HEK293T (cell line): ENCODE measurements around the gene TUBAL3.
"Not testable (repeated sequence)": the region's sequence is repeated elsewhere in the genome, so short reads cannot be mapped to it uniquely, and the experiment has no call there.

ENCODE experiments used
- CTCF ChIA-PET: fragments of 350-600 bp; formaldehyde crosslinking; extraction: SDS; loops from one replicate; lab custom pipeline; 2021; ENCODE audit warnings: antibody characterized with exemption, inconsistent platforms; lab: Yijun Ruan, JAX
- POLR2A ChIA-PET: fragments of 350-600 bp; formaldehyde crosslinking; extraction: SDS; loops from one replicate; lab custom pipeline; 2020; ENCODE audit warnings: antibody characterized with exemption, inconsistent platforms; lab: Yijun Ruan, JAX
- DNase-seq: peaks from one replicate; pipeline ENCODE4 v3.0.0; 2012; ENCODE audit warnings: mixed read lengths; ENCODE audit errors: extremely low spot score
- ARNT ChIP-seq: fragments of 450-650 bp; IDR thresholded peaks from 2 replicates; pipeline ENCODE4 v1.6.1; 2017; ENCODE audit warnings: mild to moderate bottlenecking
- BHLHE40 ChIP-seq: fragments of 450-650 bp; IDR thresholded peaks from 2 replicates; pipeline ENCODE4 v1.6.1; 2016; ENCODE audit warnings: mild to moderate bottlenecking, moderate library complexity, borderline replicate concordance
- CTBP1 ChIP-seq: fragments of 450-650 bp; IDR thresholded peaks from 2 replicates; pipeline ENCODE4 v1.6.1; 2016; ENCODE audit warnings: borderline replicate concordance
- ELF4 ChIP-seq: fragments of 450-650 bp; IDR thresholded peaks from 2 replicates; pipeline ENCODE4 v1.6.1; 2017; ENCODE audit warnings: antibody characterized with exemption
- FOXA1 ChIP-seq: fragments of 450-650 bp; IDR thresholded peaks from 2 replicates; pipeline ENCODE4 v1.6.1; 2016; ENCODE audit warnings: mild to moderate bottlenecking
- FOXK2 ChIP-seq: fragments of 450-650 bp; IDR thresholded peaks from 2 replicates; pipeline ENCODE4 v1.6.1; 2016; ENCODE audit warnings: mild to moderate bottlenecking
- FOXM1 ChIP-seq: fragments of 450-650 bp; IDR thresholded peaks from 2 replicates; pipeline ENCODE4 v1.6.1; 2017; ENCODE audit warnings: mild to moderate bottlenecking, borderline replicate concordance
- HDGF ChIP-seq: fragments of 450-650 bp; IDR thresholded peaks from 2 replicates; pipeline ENCODE4 v1.6.1; 2017; ENCODE audit warnings: antibody characterized with exemption, borderline replicate concordance
- L3MBTL2 ChIP-seq: fragments of 450-650 bp; conservative IDR thresholded peaks from 2 replicates; pipeline ENCODE4 v1.6.1; 2016; ENCODE audit warnings: mild to moderate bottlenecking
- LEF1 ChIP-seq: fragments of 450-650 bp; IDR thresholded peaks from 2 replicates; pipeline ENCODE4 v1.6.1; 2017; ENCODE audit warnings: mild to moderate bottlenecking, borderline replicate concordance
- NFRKB ChIP-seq: fragments of 450-650 bp; IDR thresholded peaks from 2 replicates; pipeline ENCODE4 v1.6.1; 2016; ENCODE audit warnings: mild to moderate bottlenecking, moderate library complexity
- PKNOX1 ChIP-seq: fragments of 450-650 bp; IDR thresholded peaks from 2 replicates; pipeline ENCODE4 v1.6.1; 2016
- SP1 ChIP-seq: fragments of 450-650 bp; IDR thresholded peaks from 2 replicates; pipeline ENCODE4 v1.6.1; 2017
- SUZ12 ChIP-seq: fragments of 450-650 bp; IDR thresholded peaks from 2 replicates; pipeline ENCODE4 v1.6.1; 2016; ENCODE audit warnings: mild to moderate bottlenecking
- TARDBP ChIP-seq: fragments of 450-650 bp; IDR thresholded peaks from 2 replicates; pipeline ENCODE4 v1.6.1; 2016
- ZNF384 ChIP-seq: fragments of 450-650 bp; IDR thresholded peaks from 2 replicates; pipeline ENCODE4 v1.6.1; 2016

The TUBAL3 gene

DNA sequence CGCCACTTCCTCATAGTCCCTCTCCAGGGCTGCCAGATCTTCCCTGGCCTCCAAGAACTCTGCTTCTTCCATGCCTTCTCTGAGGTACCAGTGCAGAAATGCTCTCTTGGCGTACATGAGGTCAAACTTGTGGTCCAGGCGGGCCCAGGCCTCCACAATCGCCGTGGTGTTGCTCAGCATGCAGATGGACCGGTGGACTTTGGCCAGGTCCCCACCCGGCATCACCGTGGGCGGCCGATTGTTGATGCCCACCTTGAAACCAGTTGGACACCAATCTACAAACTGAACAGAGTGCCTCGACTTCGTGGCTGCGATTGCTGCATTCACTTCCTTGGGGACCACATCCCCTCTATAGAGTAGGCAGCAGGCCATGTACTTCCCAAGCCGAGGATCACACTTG, 11.1 kb downstream of the TUBAL3 start:
- CTCF ChIA-PET, result no interaction called here
- DNase-seq, result no peak
- POLR2A ChIA-PET, result no interaction called here
- no peak for TF ChIP-seq FOXK2
- no peak for TF ChIP-seq SUZ12
- no peak for TF ChIP-seq TARDBP
- TF ChIP-seq LEF1, result no peak
- TF ChIP-seq BHLHE40, result no peak
- TF ChIP-seq HDGF, result no peak
- TF ChIP-seq PKNOX1, result no peak
- TF ChIP-seq ZNF384, result no peak

GRCh38 chr10:5391790-5392189, 12.8 kb downstream of the TUBAL3 start:
- TF ChIP-seq SP1 (no peak), L3MBTL2 (no peak), LEF1 (no peak), ELF4 (no peak), CTBP1 (no peak), PKNOX1 (no peak), TARDBP (no peak), FOXK2 (no peak), HDGF (no peak), BHLHE40 (no peak)
- POLR2A ChIA-PET, result no interaction called here

DNA sequence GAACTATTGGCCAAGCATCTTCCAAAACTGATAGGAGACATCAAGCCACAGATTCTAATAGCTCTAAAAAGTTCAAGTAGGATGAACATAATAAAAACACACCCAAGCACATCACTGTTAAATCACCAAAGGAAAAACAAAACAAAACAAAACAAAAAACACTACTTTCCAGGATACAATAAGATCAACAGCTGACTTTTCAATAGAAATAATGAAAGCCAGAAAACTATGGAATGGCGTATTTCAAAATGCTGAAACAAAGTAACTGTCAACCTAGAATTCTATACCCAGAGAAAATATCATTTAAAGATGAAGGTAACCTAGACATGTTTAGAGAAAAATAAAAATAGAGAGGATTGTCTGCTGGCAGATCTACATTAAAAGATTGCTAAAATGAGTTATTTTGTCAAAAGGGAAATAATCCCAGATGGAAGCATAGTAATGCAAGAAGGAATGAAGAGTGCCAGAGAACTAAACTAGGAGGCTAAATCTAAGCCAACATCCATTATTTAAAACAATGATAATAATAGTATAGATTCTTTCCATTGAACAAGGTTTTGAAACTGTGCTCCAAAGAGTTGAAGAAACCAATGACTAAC, 13.9 kb downstream of the TUBAL3 start:
- POLR2A ChIA-PET, result no interaction called here
- DNase-seq, result no peak
- CTCF ChIA-PET, result no interaction called here
- TF ChIP-seq ARNT (no peak), TARDBP (no peak), SUZ12 (no peak), FOXA1 (no peak), L3MBTL2 (no peak), ZNF384 (no peak), PKNOX1 (no peak), BHLHE40 (no peak), SP1 (no peak), LEF1 (no peak), CTBP1 (no peak), FOXM1 (no peak), NFRKB (no peak), HDGF (no peak)

More at GRCh38 chr10:5391790-5392189, 12.8 kb downstream of the TUBAL3 start:
- CTCF ChIA-PET, result no interaction called here
- DNase-seq, result no peak

GRCh38 chr10:5387169-5387568, 17.5 kb downstream of the TUBAL3 start:
- no peak for DNase-seq
- POLR2A ChIA-PET, result no interaction called here
- CTCF ChIA-PET, result interaction anchor here (0.6 to 1.5 kb wide), 2 partner anchors 487 to 537 kb away, joined by 3 read pairs; no protein-coding TSS in a partner anchor
- TF ChIP-seq LEF1, result no peak

DNA sequence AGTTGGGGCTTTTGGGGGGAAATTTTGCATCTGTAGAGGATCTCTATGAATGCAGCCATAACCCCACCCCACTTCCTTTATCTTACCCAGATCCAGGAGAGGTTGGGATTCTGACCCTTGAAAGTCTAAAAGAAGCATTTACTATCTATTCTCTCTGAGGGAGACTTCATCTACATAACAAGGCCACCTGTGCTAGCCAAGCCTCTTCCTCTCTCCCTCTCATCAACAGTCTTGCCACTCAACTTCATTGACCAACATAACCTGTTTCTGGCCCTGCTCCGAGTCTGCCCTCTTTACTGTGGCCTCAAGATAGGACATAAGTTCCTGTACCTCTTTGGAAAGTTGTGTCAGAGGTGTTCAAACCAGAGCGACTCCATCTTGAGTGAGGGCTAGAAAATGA, 19.4 kb downstream of the TUBAL3 start:
- ChIA-PET POLR2A (no interaction called here), CTCF (no interaction called here)
- TF ChIP-seq TARDBP (no peak), FOXK2 (no peak), NFRKB (no peak), ZNF384 (no peak), L3MBTL2 (no peak), CTBP1 (no peak), PKNOX1 (no peak), FOXA1 (no peak), FOXM1 (no peak), BHLHE40 (no peak), ARNT (no peak), LEF1 (no peak), HDGF (no peak), ELF4 (no peak), SP1 (no peak), SUZ12 (no peak)
- no peak for DNase-seq

DNA sequence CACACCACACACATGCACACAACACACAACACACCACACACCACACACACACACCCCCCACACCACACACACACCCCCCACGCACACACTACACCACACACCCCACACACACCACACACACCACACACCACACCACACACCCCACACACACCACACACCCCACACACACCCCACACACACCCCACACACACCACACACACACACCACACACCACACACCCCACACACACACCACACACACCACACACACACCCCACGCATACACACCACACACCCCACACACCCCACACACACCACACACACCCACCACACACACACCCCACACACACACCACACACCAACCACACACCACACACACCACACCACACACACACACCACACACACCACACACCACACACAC, 23.4 kb downstream of the TUBAL3 start:
- TF ChIP-seq PKNOX1 (no peak), BHLHE40 (no peak), TARDBP (no peak), SUZ12 (no peak), LEF1 (no peak), CTBP1 (no peak)
- ChIA-PET CTCF (no interaction called here), POLR2A (no interaction called here)
- no peak for DNase-seq

DNA sequence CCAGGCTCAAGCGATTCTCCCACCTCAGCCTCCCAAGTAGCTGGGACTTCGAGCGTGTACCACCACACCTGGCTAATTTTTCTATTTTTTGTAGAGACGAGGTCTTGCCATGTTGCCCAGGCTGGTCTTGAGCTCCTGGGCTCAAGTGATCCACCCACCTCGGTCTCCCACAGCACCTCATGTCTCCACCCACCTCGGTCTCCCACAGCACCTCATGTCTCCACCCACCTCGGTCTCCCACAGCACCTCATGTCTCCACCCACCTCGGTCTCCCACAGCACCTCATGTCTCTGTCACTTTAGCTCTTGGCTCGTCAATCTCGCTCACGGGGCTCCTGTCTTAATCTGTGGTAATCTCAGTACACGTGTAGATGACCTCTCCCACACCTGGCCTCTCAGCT, 24.2 kb downstream of the TUBAL3 start:
- POLR2A ChIA-PET, DNase-seq, CTCF ChIA-PET: not testable (repeated sequence)

DNA sequence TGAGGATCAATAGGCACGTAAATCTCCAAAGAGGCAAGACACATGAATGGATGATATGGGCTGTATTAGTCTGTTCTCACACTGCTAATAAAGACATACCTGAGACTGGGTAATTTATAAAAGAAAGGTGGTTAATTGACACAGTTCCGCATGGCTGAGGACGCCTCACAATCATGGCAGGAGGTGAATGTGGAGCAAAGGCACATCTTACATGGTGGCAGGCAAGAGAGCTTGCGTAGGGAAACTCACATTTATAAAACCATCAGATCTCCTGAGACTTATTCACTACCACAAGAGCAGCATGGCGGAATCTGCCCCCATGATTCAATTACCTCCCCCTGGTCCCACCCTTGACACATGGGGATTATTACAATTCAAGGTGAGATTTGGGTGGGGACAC, 25.4 kb downstream of the TUBAL3 start:
- POLR2A ChIA-PET, DNase-seq, CTCF ChIA-PET: not testable (repeated sequence)
